Measurements from ENCODE around the gene ALDH8A1. TPM values are rescaled to one million over a fixed set of nuclear protein-coding genes. Genes with fewer than 3 reads are reported as not detected.

The ALDH8A1 gene
- total RNA-seq, 4 donors from 2014 or later: 0.81 to 1.9 (median 0.88) TPM; not detected in 1

- no peak overlapping the region for H3K4me3 ChIP-seq (ENCODE audit: low read depth, poor library complexity, severe bottlenecking)
- TF ChIP-seq POLR2A (IDR thresholded peaks at IDR 0.05) (no peak), CTCF (IDR thresholded peaks at IDR 0.05) (no peak)
- intact Hi-C loops (cut with DNase I; ENCODE audit: low total_unique reads): no loop called here
- DNase-seq (ENCODE audit: low spot score in 2 of 2): peak in 1 of 2 donors; percentile 43
- 72 to 76% methylated on average over 5 of the region's 5 CpGs for WGBS, 2 donors
Observed at GRCh38 chr6:134936931-134937330, 13.0 kb downstream of the ALDH8A1 start.

GRCh38 chr6:134936476-134936875 is 13.4 kb downstream of the ALDH8A1 start:
- H3K4me3 ChIP-seq (ENCODE audit: low read depth, poor library complexity, severe bottlenecking): no peak overlapping the region
- 90 to 95% methylated on average over 5 of the region's 5 CpGs for WGBS, 2 donors
- peak in 1 of 2 donors; percentile 46 for DNase-seq (ENCODE audit: low spot score in 2 of 2)
- TF ChIP-seq CTCF (IDR thresholded peaks at IDR 0.05) (no peak), POLR2A (IDR thresholded peaks at IDR 0.05) (no peak)
- intact Hi-C loops (cut with DNase I; ENCODE audit: low total_unique reads): no loop called here

- intact Hi-C loops (cut with DNase I; ENCODE audit: low total_unique reads): no loop called here
Observed at GRCh38 chr6:134934793-134935485, 15.0 kb downstream of the ALDH8A1 start.

GRCh38 chr6:134932535-134933470 is 17.1 kb downstream of the ALDH8A1 start:
- intact Hi-C loops (cut with DNase I; ENCODE audit: low total_unique reads): no loop called here
- peak in 1 of 2 donors; percentile 74 for DNase-seq (ENCODE audit: low spot score in 2 of 2)
- TF ChIP-seq CTCF (IDR thresholded peaks at IDR 0.05): no peak
- 63 to 77% methylated on average over 10 to 11 of the region's 11 CpGs for WGBS, 2 donors
- H3K4me3 ChIP-seq (ENCODE audit: low read depth, poor library complexity, severe bottlenecking): no peak overlapping the region

More at GRCh38 chr6:134934793-134935485, 15.0 kb downstream of the ALDH8A1 start:
- 96% methylated on average over 5 of the region's 5 CpGs for WGBS, 2 donors
- H3K4me3 ChIP-seq (ENCODE audit: low read depth, poor library complexity, severe bottlenecking): no peak overlapping the region
- TF ChIP-seq CTCF (IDR thresholded peaks at IDR 0.05) (no peak), POLR2A (IDR thresholded peaks at IDR 0.05) (no peak)
- DNase-seq (ENCODE audit: low spot score in 2 of 2): no peak

GRCh38 chr6:134932098-134932497 is 17.8 kb downstream of the ALDH8A1 start:
- 55 to 62% methylated on average over 5 of the region's 5 CpGs for WGBS, 2 donors
- TF ChIP-seq POLR2A (IDR thresholded peaks at IDR 0.05): no peak
- no peak for TF ChIP-seq CTCF (IDR thresholded peaks at IDR 0.05)
- DNase-seq (ENCODE audit: low spot score in 2 of 2): no peak
- H3K4me3 ChIP-seq (ENCODE audit: low read depth, poor library complexity, severe bottlenecking): no peak overlapping the region
- intact Hi-C loops (cut with DNase I; ENCODE audit: low total_unique reads): no loop called here

All from lower leg skin (tissue), 4 donors.